ENCODE data around the gene TUFT1.
A peak's percentile ranks its signal among the peaks of the same experiment; 100 is the strongest.

Gene TUFT1

DNA sequence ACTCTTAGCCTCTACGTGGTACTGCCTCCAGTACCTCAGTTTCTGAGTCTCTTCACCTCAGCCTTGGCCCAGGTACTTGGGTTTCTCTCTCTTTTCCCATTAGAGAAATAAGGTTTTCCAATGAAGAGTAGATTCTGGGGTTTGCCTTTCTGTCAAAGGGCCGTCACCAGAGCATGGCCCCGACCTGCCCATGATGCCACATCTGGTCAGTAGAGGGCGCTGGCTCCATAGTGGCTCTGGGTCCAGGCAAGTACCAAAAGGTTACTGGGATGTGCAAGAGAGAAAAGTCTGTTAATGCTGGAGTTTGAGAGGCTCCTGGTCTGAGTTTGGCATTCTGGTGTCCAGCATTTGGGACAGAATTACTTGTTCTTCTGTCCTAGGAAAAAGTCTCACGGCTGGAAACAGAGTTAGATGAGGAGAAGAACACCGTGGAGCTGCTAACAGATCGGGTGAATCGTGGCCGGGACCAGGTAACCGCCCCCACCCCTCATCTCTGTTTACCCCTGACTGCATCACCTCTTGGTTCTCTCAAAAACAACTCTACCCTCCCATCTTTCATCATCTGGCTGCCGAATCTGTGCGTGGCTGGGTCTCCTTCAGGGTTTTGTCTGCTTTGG is 5.3 kb upstream of the TUFT1 start:
- no peak overlapping the region for H3K4me3 ChIP-seq (ENCODE audit: low read depth, low read length)
- peak; percentile 80 for DNase-seq (ENCODE audit: low read depth)
- TF ChIP-seq, protein P1, sequence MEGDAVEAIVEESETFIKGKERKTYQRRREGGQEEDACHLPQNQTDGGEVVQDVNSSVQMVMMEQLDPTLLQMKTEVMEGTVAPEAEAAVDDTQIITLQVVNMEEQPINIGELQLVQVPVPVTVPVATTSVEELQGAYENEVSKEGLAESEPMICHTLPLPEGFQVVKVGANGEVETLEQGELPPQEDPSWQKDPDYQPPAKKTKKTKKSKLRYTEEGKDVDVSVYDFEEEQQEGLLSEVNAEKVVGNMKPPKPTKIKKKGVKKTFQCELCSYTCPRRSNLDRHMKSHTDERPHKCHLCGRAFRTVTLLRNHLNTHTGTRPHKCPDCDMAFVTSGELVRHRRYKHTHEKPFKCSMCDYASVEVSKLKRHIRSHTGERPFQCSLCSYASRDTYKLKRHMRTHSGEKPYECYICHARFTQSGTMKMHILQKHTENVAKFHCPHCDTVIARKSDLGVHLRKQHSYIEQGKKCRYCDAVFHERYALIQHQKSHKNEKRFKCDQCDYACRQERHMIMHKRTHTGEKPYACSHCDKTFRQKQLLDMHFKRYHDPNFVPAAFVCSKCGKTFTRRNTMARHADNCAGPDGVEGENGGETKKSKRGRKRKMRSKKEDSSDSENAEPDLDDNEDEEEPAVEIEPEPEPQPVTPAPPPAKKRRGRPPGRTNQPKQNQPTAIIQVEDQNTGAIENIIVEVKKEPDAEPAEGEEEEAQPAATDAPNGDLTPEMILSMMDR (IDR thresholded peaks at IDR 0.05; ENCODE audit: insufficient read depth, low read depth, low read length, missing control alignments), result peak; percentile 91

DNA sequence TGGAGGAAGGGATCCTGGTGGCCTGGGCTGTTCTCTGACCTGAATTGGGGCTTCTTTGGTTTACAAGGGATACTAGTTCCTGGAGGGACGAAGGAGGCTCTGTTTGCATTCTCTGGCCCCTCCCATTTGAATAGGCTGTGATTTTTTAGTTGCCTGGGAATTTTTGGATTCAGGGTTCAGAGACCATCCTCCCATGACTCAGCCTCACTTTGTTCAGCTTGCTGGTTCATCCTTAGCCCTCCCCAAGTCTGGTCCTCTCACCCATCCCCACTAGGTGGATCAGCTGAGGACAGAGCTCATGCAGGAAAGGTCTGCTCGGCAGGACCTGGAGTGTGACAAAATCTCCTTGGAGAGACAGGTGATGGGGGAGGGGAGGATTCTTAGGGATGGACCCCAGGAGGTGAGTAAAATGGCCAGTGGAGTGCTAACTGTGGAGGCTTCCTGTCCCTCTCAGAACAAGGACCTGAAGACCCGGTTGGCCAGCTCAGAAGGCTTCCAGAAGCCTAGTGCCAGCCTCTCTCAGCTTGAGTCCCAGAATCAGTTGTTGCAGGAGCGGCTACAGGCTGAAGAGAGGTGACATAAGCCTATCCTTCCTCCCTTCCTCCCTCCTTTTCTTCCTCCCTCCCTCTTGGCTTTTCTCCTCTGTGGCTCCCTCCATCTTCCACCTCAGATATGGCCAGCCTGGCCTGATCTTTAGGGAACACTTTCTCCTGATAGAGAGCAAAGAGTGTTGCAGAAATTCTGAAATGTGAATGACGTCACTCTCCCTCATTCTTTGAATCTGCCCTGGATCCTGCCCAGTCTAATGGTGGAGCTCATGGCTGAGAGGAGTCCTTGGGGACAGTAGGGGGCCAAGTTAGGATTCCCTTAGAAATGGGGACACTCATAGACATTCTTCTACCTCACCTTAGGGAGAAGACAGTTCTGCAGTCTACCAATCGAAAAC is 4.5 kb upstream of the TUFT1 start:
- TF ChIP-seq, protein P1 (IDR thresholded peaks at IDR 0.05; ENCODE audit: insufficient read depth, low read depth, low read length, missing control alignments), result no peak
- no peak overlapping the region for H3K4me3 ChIP-seq (ENCODE audit: low read depth, low read length)
- DNase-seq (ENCODE audit: low read depth), result no peak

DNA sequence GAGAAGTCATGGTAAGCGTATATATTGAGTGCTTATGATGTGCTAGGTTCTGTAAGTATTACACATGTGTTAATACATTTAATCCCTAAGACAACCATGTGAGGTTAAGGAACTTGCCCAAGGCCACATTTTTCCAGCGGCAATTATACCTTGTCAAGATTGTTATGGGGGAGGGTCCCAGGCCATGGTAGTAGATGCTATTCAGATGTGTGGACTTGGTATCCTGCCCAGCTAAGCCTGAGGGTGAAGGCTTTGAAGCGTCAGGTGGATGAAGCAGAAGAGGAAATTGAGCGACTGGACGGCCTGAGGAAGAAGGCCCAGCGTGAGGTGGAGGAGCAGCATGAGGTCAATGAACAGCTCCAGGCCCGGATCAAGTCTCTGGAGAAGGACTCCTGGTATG is 3.6 kb upstream of the TUFT1 start:
- no peak overlapping the region for H3K4me3 ChIP-seq (ENCODE audit: low read depth, low read length)
- no peak for DNase-seq (ENCODE audit: low read depth)
- TF ChIP-seq, protein P1 (IDR thresholded peaks at IDR 0.05; ENCODE audit: insufficient read depth, low read depth, low read length, missing control alignments), result no peak

DNA sequence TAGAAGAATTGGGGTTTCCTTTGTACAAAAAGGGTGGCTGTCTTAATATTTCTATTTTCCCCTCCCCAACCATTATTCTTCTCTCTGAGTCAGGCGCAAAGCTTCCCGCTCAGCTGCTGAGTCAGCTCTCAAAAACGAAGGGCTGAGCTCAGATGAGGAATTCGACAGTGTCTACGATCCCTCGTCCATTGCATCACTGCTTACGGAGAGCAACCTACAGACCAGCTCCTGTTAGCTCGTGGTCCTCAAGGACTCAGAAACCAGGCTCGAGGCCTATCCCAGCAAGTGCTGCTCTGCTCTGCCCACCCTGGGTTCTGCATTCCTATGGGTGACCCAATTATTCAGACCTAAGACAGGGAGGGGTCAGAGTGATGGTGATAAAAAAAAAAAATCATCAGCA is 3.0 kb upstream of the TUFT1 start:
- no peak overlapping the region for H3K4me3 ChIP-seq (ENCODE audit: low read depth, low read length)
- TF ChIP-seq, protein P1 (IDR thresholded peaks at IDR 0.05; ENCODE audit: insufficient read depth, low read depth, low read length, missing control alignments), result no peak
- DNase-seq (ENCODE audit: low read depth), result no peak

DNA sequence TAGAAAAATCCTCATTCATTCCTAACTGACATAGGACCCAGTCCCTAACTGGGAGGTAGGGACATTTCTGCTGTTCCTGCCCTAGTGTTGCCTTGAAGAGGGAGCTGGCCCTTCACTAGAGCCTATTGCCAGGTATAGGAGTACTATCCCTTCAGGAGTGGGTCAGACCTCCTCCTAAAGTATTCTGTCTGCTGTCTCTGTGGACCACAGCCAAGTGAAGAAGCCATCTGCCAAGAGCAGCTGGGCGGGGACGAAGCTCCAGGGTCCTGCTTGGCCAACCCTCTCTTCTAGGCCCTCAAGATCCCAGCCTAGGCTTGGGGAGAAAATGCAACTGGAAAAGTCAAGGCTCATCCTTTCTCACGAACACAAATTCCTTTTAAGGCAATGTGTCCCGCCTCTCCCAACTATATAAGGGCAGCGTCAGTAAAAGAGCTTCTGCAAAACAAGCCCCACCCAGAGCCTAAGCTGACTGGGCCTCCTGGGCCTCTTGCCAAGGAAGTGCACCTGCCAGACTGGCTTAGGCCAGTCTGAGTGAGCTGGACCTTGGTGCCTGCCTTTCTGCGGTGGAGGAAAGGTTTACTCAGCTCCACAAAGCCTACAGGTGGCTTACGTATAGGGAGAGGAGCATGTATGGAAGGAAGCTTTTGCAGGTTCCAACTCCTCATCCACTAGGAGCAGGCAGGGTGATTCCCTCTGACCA is 638 bp upstream of the TUFT1 start:
- peak; percentile 76 for DNase-seq (ENCODE audit: low read depth)
- TF ChIP-seq, protein P1 (IDR thresholded peaks at IDR 0.05; ENCODE audit: insufficient read depth, low read depth, low read length, missing control alignments), result no peak
- H3K4me3 ChIP-seq (ENCODE audit: low read depth, low read length), result peak overlapping the region; percentile 61

GRCh38 chr1:151540982-151541377 is 871 bp downstream of the TUFT1 start:
- H3K4me3 ChIP-seq (ENCODE audit: low read depth, low read length), result no peak overlapping the region
- no peak for DNase-seq (ENCODE audit: low read depth)
- TF ChIP-seq, protein P1 (IDR thresholded peaks at IDR 0.05; ENCODE audit: insufficient read depth, low read depth, low read length, missing control alignments), result no peak

All from GM12865 (cell line).